ENCODE results near the gene PTGES2. TPM values are rescaled to one million over a fixed set of nuclear protein-coding genes. Genes with fewer than 3 reads are reported as not detected.

The PTGES2 gene
- total RNA-seq, 1 donor from 2014 or later: 129 TPM

GRCh38 chr9:128103589-128103962, 24.0 kb downstream of the PTGES2 start:
- DNase-seq (ENCODE audit: low read depth, low spot score): no peak

GRCh38 chr9:128102861-128103588, 24.5 kb downstream of the PTGES2 start:
- DNase-seq (ENCODE audit: low read depth, low spot score): no peak

DNA sequence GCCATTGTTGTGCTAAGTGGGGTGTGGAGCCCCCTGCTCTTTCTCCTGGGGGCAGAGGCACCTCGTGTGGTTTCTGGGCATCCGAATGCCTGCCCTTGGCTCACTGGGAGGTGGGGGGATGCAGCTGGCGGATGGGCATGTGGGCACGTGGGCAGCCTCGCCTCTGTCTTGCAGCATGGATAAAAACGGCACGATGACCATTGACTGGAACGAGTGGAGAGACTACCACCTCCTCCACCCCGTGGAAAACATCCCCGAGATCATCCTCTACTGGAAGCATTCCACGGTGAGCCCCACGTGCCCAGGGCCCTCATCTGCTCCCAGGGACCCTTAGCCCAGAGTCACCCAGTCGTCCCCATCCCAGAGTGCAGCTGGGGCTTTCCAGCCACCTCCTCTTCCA, 25.3 kb downstream of the PTGES2 start:
- no peak for DNase-seq (ENCODE audit: low read depth, low spot score)

DNA sequence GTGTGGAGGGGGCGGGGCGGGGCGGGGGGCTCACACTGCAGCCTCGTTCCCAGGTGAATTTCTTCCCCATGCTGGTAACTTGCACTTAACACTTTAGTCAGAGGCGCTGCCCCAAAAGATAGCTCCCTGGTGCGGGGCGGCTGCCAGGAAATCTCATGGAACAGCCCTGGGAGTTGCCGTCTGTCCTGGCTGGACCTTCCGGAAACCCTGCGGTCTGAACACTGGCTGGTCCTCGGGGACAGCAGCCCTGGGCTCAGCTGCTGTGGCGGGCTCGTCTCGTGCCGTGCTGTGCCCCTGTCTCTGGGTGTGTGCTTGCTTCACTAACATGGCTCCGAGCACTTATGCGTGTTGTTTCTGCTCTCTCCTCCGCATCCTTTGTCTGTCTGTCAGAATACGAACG, 25.8 kb downstream of the PTGES2 start:
- no peak for DNase-seq (ENCODE audit: low read depth, low spot score)

DNA sequence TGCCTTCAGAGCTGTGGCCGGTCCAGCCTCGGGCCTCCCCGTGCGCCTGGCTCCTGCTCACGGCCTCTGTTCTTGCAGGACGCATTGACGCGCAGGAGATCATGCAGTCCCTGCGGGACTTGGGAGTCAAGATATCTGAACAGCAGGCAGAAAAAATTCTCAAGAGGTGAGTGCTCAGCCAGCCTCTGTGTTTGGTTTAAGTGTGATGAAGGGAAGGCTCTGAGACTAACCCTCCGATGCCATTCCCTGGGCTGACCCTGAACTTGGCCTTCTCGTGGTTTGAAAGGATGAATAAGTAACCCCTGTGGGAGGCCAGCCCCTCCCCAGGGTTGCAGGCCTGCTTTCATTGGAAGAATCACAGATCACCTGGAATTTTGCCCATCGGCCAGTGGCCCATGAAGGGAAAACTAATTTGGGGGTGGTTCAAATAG, 26.3 kb downstream of the PTGES2 start:
- no peak for DNase-seq (ENCODE audit: low read depth, low spot score)

DNA sequence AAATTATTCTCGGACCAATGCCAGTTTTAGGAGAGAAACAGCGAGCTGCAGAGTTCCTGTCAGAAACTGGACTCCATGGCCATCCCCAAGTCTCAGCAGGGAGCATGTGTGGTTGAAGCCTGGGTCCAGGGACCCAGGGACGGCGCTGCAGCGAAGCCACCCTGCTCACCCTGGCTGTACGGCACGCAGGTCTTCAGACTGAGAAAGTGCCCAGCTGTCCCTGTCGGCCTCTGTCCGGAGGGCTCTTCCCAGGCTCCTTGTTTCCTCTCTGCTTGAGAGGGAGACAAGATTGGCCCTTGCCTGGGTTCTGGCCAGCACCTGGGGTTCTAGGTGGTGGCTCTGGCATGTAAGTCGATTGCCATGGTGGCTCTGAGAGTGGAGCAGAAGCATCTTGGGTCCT, 26.9 kb downstream of the PTGES2 start:
- no peak for DNase-seq (ENCODE audit: low read depth, low spot score)

DNA sequence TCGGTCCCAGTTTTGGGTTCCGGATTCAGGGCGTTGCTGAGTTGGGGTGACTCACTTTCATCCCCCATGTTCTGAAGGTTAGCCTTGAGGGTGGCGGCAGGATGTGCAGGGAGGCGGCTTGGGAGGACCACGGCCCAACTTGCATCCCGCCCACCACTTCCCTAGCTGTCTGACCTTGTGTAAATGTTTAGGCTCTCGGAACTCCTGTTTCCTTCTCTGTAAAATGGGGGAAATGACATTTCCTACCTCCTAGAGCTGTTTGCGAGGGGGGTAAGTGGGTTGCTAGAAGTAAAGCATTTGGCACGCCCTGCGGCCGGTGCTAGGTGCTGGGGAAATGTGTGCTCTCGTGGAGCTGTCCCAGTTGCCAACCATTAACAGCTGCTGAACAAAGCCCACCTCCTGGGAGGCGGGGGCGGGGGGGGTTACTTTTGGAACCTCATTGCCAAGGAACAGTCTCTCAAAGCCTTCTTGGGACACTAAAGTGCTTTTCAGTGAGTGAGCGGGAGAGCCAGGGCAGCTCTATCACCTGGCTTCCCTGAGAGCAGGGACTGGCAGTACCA, 27.5 kb downstream of the PTGES2 start:
- DNase-seq (ENCODE audit: low read depth, low spot score): no peak

DNA sequence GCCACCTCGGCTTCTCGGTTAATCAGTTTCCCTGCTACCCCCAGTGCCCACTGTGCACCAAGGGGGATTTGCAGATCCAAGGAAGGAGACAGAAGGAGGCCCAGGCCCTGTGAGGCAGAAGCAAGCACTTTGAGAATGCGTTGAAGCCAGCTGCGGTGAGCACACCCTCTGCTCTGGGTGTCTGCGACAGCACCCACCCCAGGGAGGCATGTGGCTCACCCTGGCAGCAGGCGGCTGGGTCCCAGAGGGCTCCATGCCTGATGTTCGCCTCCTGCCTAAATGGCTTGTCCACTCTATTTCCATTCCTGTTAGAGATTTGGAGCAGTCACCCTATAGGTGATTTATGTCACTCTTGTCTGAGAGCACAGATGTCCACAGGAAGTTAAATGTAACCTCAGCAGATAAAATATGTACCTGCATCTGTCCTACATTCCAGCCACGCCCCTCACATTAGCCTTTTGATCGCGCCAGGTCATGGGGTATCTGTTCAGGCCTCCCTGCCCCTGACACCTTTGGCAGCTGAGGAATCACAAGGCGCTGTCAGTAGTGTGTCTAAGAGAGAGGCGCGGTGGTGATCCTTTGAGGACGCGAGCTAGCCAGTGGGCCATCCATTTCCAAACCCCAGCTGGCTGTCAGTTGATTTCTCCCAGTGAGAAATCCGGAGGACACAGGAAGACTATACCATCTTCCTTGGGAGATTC, 28.1 kb downstream of the PTGES2 start:
- DNase-seq (ENCODE audit: low read depth, low spot score): no peak

GRCh38 chr9:128098297-128099230, 29.0 kb downstream of the PTGES2 start:
- peak; percentile 93 for DNase-seq (ENCODE audit: low read depth, low spot score)

GRCh38 chr9:128097543-128098296, 29.8 kb downstream of the PTGES2 start:
- DNase-seq (ENCODE audit: low read depth, low spot score): no peak

GRCh38 chr9:128096616-128097536, 30.7 kb downstream of the PTGES2 start:
- no peak for DNase-seq (ENCODE audit: low read depth, low spot score)

DNA sequence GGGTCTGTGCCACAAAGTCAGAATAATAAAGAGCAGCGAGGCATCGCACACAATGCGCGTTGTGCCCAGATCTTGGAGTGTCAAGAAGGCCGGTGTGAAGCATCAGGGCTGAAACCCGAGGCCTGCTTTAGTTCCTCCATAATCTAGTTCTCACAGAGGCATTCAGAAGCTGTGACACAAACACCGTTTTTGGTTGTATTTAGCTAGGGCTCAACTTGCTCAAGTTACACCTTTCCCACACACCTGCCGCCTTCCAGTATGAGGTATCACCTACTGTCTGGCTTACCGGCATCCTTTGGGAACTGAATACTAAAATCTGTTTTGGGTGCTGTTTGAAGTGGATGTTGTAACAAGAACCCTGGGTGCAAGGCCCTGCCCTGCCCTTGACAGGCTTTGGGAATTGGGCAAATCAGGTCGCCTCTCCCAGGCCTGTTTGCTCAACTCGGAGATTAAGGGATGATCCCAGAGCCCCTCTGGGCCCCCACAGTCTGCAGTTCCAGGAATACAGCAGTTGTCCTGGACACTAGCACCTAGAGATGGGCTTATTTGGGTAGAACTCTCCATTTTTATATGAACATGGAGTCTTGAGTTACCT, 32.5 kb downstream of the PTGES2 start:
- DNase-seq (ENCODE audit: low read depth, low spot score): no peak

DNA sequence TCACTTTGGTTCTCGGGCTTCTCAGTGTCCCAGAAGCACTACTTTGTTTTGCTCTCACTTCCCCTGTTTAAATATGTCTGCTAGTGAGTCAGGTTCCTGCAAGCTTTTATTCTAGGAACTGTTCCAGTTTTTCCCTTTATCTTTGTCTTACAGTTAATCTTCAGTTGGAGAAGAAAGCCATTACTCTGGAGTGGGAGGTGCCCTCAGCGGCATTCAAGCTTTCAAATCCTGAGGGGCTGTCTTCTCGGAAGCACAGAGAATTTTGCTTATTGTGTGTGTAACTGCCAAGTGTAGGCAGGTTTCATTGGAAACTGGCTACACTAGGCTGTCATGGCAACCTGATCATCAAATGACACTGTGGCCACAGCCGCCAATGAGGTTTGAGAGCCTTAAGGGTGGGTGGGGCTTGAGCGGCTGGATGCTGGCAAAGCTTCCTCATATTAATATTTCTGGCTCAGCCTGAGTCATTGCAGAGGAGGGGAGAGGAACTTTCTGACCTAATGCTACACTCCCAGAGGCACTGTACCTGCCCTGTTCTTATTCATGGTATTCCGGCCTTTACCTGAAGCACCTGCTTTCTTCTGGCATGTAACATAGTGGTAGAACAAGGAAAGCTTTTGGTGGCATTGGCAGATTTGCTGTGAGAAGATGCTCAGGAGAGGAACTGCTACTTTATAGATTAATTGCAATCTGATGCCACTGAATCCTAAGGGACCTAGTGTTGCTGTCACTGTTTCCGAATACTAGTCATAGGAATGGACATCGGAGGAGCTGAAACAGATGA, 33.2 kb downstream of the PTGES2 start:
- DNase-seq (ENCODE audit: low read depth, low spot score): peak; percentile 95

- no peak for DNase-seq (ENCODE audit: low read depth, low spot score)
Measured at GRCh38 chr9:128093011-128093410, 34.5 kb downstream of the PTGES2 start.

GRCh38 chr9:128092199-128092977, 35.1 kb downstream of the PTGES2 start:
- DNase-seq (ENCODE audit: low read depth, low spot score): no peak

- no peak for DNase-seq (ENCODE audit: low read depth, low spot score)
Measured at GRCh38 chr9:128091571-128091970, 36.0 kb downstream of the PTGES2 start.

- DNase-seq (ENCODE audit: low read depth, low spot score): no peak
Measured at GRCh38 chr9:128091144-128091543, 36.4 kb downstream of the PTGES2 start.

DNA sequence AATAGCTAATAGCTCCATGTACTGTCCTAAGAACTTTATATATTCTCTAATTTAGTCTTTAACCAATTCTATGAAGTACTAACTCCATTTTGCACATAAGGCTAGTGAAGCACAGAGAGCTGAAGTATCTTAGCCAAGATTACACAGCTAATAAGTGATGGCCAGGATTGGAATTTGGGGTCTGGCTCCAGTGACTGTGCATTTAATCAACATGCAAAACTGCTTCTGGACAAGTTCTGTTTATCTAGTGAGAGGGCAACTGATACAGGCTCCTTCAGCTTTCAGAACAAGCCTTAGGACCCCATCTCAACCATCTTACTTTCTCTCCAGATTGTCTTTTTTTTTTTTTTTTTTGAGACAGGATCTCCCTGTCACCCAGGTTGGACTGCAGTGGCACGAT, 38.2 kb downstream of the PTGES2 start:
- DNase-seq (ENCODE audit: low read depth, low spot score): no peak

All from pulmonary artery endothelial cell (primary cell).